HG02623 (cell line): ENCODE results near the gene SNAP25.

Source experiments
- ATAC-seq: cut with Tn5 transposase; IDR thresholded peaks from one replicate; pipeline ENCODE4 v1.9.1; 2021; ENCODE audit warnings: moderate library complexity; ENCODE audit not compliant: unreplicated experiment

SNAP25 gene

GRCh38 chr20:10218536-10219451, at the start of gene SNAP25:
SNAP25 (plus strand) TSS chr20:10218830; CDS start chr20:10275492, 56,662 bp downstream.
- no peak for ATAC-seq

- no peak for ATAC-seq
Measured at GRCh38 chr20:10169752-10170151, 48.9 kb upstream of the SNAP25 start.

- ATAC-seq, result no peak
Measured at GRCh38 chr20:10170261-10170660, 48.4 kb upstream of the SNAP25 start.

- ATAC-seq, result no peak
Measured at GRCh38 chr20:10171864-10172751, 46.5 kb upstream of the SNAP25 start.

GRCh38 chr20:10172998-10173655, 45.5 kb upstream of the SNAP25 start:
- ATAC-seq, result no peak

- ATAC-seq, result no peak
Measured at GRCh38 chr20:10174400-10174799, 44.2 kb upstream of the SNAP25 start.

- ATAC-seq, result no peak
Measured at GRCh38 chr20:10177326-10177725, 41.3 kb upstream of the SNAP25 start.

- ATAC-seq, result no peak
Measured at GRCh38 chr20:10178091-10178490, 40.5 kb upstream of the SNAP25 start.

- no peak for ATAC-seq
Measured at GRCh38 chr20:10178727-10179313, 39.8 kb upstream of the SNAP25 start.

- no peak for ATAC-seq
Measured at GRCh38 chr20:10179574-10180298, 38.9 kb upstream of the SNAP25 start.

- ATAC-seq, result no peak
Measured at GRCh38 chr20:10180651-10181235, 37.9 kb upstream of the SNAP25 start.

- no peak for ATAC-seq
Measured at GRCh38 chr20:10185741-10186558, 32.7 kb upstream of the SNAP25 start.

- no peak for ATAC-seq
Measured at GRCh38 chr20:10190456-10190855, 28.2 kb upstream of the SNAP25 start.

- no peak for ATAC-seq
Measured at GRCh38 chr20:10192171-10192570, 26.5 kb upstream of the SNAP25 start.

GRCh38 chr20:10194166-10194565, 24.5 kb upstream of the SNAP25 start:
- no peak for ATAC-seq

- ATAC-seq, result no peak
Measured at GRCh38 chr20:10200330-10200729, 18.3 kb upstream of the SNAP25 start.

- ATAC-seq, result no peak
Measured at GRCh38 chr20:10201321-10201870, 17.2 kb upstream of the SNAP25 start.

- no peak for ATAC-seq
Measured at GRCh38 chr20:10209091-10209490, 9.5 kb upstream of the SNAP25 start.

GRCh38 chr20:10213526-10213925, 5.1 kb upstream of the SNAP25 start:
- ATAC-seq, result no peak
